Keratinocyte (primary cell): ENCODE measurements around the gene TCF23. TPM values are rescaled to one million over a fixed set of nuclear protein-coding genes. Genes with fewer than 3 reads are reported as not detected.

ENCODE experiments used
- DNase-seq: peaks from one replicate; pipeline ENCODE4 v3.0.0-alpha.2; 2011; ENCODE audit warnings: low read depth, missing footprints, low spot score
- FAIRE-seq: peaks from 2 replicates; lab custom pipeline; 2011; peaks lifted over from hg19 to GRCh38; lab: Jason Lieb, UNC
- H2AFZ ChIP-seq: 2 replicates; pipeline ENCODE4 v1.6.0; 2012; ENCODE audit warnings: low read length, control low read depth, inconsistent platforms; ENCODE audit not compliant: control insufficient read depth
- H3K27ac ChIP-seq: 2 replicates; pipeline ENCODE4 v1.5.1; 2011; ENCODE audit warnings: low read length; ENCODE audit not compliant: control insufficient read depth, insufficient read depth
- H3K27me3 ChIP-seq: 3 replicates; pipeline ENCODE4 v1.6.0; 2011; ENCODE audit warnings: low read length; ENCODE audit not compliant: control insufficient read depth, insufficient read depth; ENCODE audit errors: extremely low read depth
- H3K36me3 ChIP-seq, 2 experiments: 2 replicates in 1 of 2; 3 replicates in 1 of 2; pipeline ENCODE4 v1.5.1; 2011; ENCODE audit warnings: low read length in 2 of 2, mild to moderate bottlenecking in 1 of 2; ENCODE audit not compliant: control insufficient read depth in 2 of 2, insufficient read depth in 2 of 2; ENCODE audit errors: extremely low read depth in 1 of 2
- H3K4me1 ChIP-seq: 3 replicates; pipeline ENCODE4 v1.5.1; 2011; ENCODE audit warnings: low read length; ENCODE audit not compliant: control insufficient read depth, insufficient read depth; ENCODE audit errors: extremely low read depth
- H3K4me2 ChIP-seq: 3 replicates; pipeline ENCODE4 v1.6.0; 2011; ENCODE audit warnings: low read depth, low read length; ENCODE audit not compliant: control insufficient read depth, insufficient read depth; ENCODE audit errors: extremely low read depth
- H3K4me3 ChIP-seq, 3 experiments: fragments of 200-600 bp in 1 of 3; sonication (generic) in 1 of 3; 2 replicates in 2 of 3; 3 replicates in 1 of 3; pipeline ENCODE4 v1.5.1; 2011 to 2016; ENCODE audit warnings: low read length in 3 of 3, mild to moderate bottlenecking in 3 of 3, control low read depth in 2 of 3, inconsistent platforms in 1 of 3, low read depth in 1 of 3, mixed read lengths in 1 of 3, mixed run types in 1 of 3, moderate library complexity in 1 of 3; ENCODE audit not compliant: control insufficient read depth in 2 of 3, insufficient read depth in 2 of 3; ENCODE audit errors: extremely low read depth in 1 of 3
- H3K79me2 ChIP-seq: 2 replicates; pipeline ENCODE4 v1.6.0; 2012; ENCODE audit warnings: low read length; ENCODE audit not compliant: control insufficient read depth, insufficient read depth
- H3K9ac ChIP-seq: 3 replicates; pipeline ENCODE4 v1.6.0; 2011; ENCODE audit warnings: low read length; ENCODE audit not compliant: control insufficient read depth, insufficient read depth; ENCODE audit errors: extremely low read depth
- H3K9me1 ChIP-seq: 3 replicates; pipeline ENCODE4 v1.6.0; 2011; ENCODE audit warnings: low read length; ENCODE audit not compliant: control insufficient read depth, insufficient read depth; ENCODE audit errors: extremely low read depth
- H3K9me3 ChIP-seq: 2 replicates; pipeline ENCODE4 v1.5.1; 2012; ENCODE audit warnings: low read depth, low read length; ENCODE audit not compliant: control insufficient read depth
- H4K20me1 ChIP-seq: 3 replicates; pipeline ENCODE4 v1.6.0; 2011; ENCODE audit warnings: low read length; ENCODE audit not compliant: control insufficient read depth, insufficient read depth; ENCODE audit errors: extremely low read depth
- EZH2 ChIP-seq: IDR thresholded peaks from one replicate; pipeline ENCODE4 v1.6.1; 2012; ENCODE audit warnings: inconsistent platforms, mild to moderate bottlenecking, low read length, moderate library complexity
- dilution Hi-C: fragments of 300-500 bp; cut with MboI; formaldehyde crosslinking; loops from one replicate; pipeline ENCODE4 v1.7.0; 2020; ENCODE audit warnings: low sequenced_read_pairs; ENCODE audit not compliant: extremely low pct_ligation_motif_present
- polyA plus RNA-seq, 5 experiments: library from polyadenylated mRNA; depleted of rRNA in 3 of 5; stranded (reverse) in 3 of 5; stranded (forward) in 1 of 5; unstranded in 1 of 5; fragments of >200 nt; gene quantifications; 1 replicate in 1 of 5; 2 replicates in 3 of 5; 3 replicates in 1 of 5; pipeline versions ENCODE4 v1.2.1 to v1.2.3, GENCODE V29; 2011 to 2012; ENCODE audit warnings: missing spikeins in 2 of 5, low read depth in 1 of 5, low replicate concordance in 1 of 5
- TF ChIP-seq, protein P1 (sequence below), 3 experiments: IDR thresholded peaks in 1 of 3; conservative IDR thresholded peaks in 1 of 3; optimal IDR thresholded peaks in 1 of 3; 2 replicates in 2 of 3; 3 replicates in 1 of 3; pipeline versions ENCODE3 to v1.5.1; 2011; ENCODE audit warnings: low read length in 3 of 3, mild to moderate bottlenecking in 3 of 3, moderate library complexity in 2 of 3, control low read depth in 1 of 3, inconsistent platforms in 1 of 3; ENCODE audit not compliant: insufficient read depth in 2 of 3; ENCODE audit errors: extremely low read depth in 1 of 3

TCF23 gene
- polyA plus RNA-seq, 1 donor (not counting 4 experiments of a cell fraction or from before 2014, with no cell fraction given): not detected

GRCh38 chr2:27133905-27134780 is 14.7 kb upstream of the TCF23 start, which contains the start of gene PREB:
PREB (minus strand) TSS chr2:27134636; CDS start chr2:27134421, 215 bp downstream.
- Histone ChIP-seq H3K9ac (peak within 1 kb of the TSS; percentile 84), H3K36me3 (peaks cover 20 to 26% of the 10 kb centered on the region in 2 experiments), H3K4me2 (peak within 1 kb of the TSS; percentile 95), H3K79me2 (peaks cover 20% of the 10 kb centered on the region), H3K9me1 (no peaks in the 10 kb centered on the region), H4K20me1 (no peaks in the 10 kb centered on the region), H3K9me3 (no peaks in the 10 kb centered on the region), H3K27me3 (no peaks in the 10 kb centered on the region), H3K4me1 (peaks cover 7% of the 10 kb centered on the region), H3K27ac (peak within 1 kb of the TSS; percentile 58), H2AFZ (peak within 1 kb of the TSS; percentile 60), H3K4me3 (peak within 1 kb of the TSS; percentile 71 to 95 (median 82))
- DNase-seq: peak; percentile 71
- no peak for FAIRE-seq
- dilution Hi-C loops: no loop called here
- no peak for TF ChIP-seq EZH2
- TF ChIP-seq, protein P1, sequence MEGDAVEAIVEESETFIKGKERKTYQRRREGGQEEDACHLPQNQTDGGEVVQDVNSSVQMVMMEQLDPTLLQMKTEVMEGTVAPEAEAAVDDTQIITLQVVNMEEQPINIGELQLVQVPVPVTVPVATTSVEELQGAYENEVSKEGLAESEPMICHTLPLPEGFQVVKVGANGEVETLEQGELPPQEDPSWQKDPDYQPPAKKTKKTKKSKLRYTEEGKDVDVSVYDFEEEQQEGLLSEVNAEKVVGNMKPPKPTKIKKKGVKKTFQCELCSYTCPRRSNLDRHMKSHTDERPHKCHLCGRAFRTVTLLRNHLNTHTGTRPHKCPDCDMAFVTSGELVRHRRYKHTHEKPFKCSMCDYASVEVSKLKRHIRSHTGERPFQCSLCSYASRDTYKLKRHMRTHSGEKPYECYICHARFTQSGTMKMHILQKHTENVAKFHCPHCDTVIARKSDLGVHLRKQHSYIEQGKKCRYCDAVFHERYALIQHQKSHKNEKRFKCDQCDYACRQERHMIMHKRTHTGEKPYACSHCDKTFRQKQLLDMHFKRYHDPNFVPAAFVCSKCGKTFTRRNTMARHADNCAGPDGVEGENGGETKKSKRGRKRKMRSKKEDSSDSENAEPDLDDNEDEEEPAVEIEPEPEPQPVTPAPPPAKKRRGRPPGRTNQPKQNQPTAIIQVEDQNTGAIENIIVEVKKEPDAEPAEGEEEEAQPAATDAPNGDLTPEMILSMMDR (optimal IDR thresholded peaks at IDR 0.05 in 1 of 3, IDR thresholded peaks at IDR 0.05 in 1 of 3, conservative IDR thresholded peaks at IDR 0.05 in 1 of 3; ENCODE audit: extremely low read depth in 1 of 3, insufficient read depth in 2 of 3, low read length in 3 of 3): peak in 1 of 3 experiments; percentile 25

GRCh38 chr2:27134781-27135477 is 13.9 kb upstream of the TCF23 start:
- H3K27ac ChIP-seq: no peak overlapping the region
- no peaks in the 10 kb centered on the region for H4K20me1 ChIP-seq
- peaks cover 20% of the 10 kb centered on the region for H3K79me2 ChIP-seq
- no peak for TF ChIP-seq EZH2
- TF ChIP-seq, protein P1 (optimal IDR thresholded peaks at IDR 0.05 in 1 of 3, IDR thresholded peaks at IDR 0.05 in 1 of 3, conservative IDR thresholded peaks at IDR 0.05 in 1 of 3; ENCODE audit: extremely low read depth in 1 of 3, insufficient read depth in 2 of 3, low read length in 3 of 3): no peak
- peak overlapping the region; percentile 52 for H3K4me2 ChIP-seq
- no peaks in the 10 kb centered on the region for H3K27me3 ChIP-seq
- dilution Hi-C loops: no loop called here
- peaks cover 7% of the 10 kb centered on the region for H3K4me1 ChIP-seq
- H3K36me3 ChIP-seq: peaks cover 14 to 23% of the 10 kb centered on the region in 2 experiments
- peak overlapping the region; percentile 7 for H3K9ac ChIP-seq
- H2AFZ ChIP-seq: peak overlapping the region; percentile 60
- FAIRE-seq (no peak), DNase-seq (no peak)
- H3K4me3 ChIP-seq: peak overlapping the region in 2 of 3 experiments; percentile 29 to 95
- no peaks in the 10 kb centered on the region for H3K9me3 ChIP-seq
- H3K9me1 ChIP-seq: no peaks in the 10 kb centered on the region
